Measurements from ENCODE around the gene GEMIN4. TPM values are rescaled to one million over a fixed set of nuclear protein-coding genes. Genes with fewer than 3 reads are reported as not detected.

The GEMIN4 gene
- total RNA-seq, 4 donors from 2014 or later = 9.7 to 29.0 (median 17.0) TPM

- Histone ChIP-seq H3K27ac (no peak overlapping the region), H3K4me3 (no peak overlapping the region), H3K27me3 (no peaks in the 10 kb centered on the region), H3K36me3 (no peaks in the 10 kb centered on the region), H3K4me1 (no peaks in the 10 kb centered on the region), H3K9me3 (no peaks in the 10 kb centered on the region)
- no peak for DNase-seq
- intact Hi-C loops (cut with DNase I; ENCODE audit: low total_unique reads) = no loop called here
- no peak for TF ChIP-seq CTCF (IDR thresholded peaks at IDR 0.05)
These were observed 22.2 kb upstream of the GEMIN4 start for GRCh38 chr17:774313-774584.

GRCh38 chr17:773467-774312 is 21.6 kb upstream of the GEMIN4 start:
- Histone ChIP-seq H3K36me3 (no peaks in the 10 kb centered on the region), H3K9me3 (no peaks in the 10 kb centered on the region), H3K27me3 (no peaks in the 10 kb centered on the region), H3K4me1 (no peaks in the 10 kb centered on the region), H3K4me3 (no peak overlapping the region), H3K27ac (no peak overlapping the region)
- intact Hi-C loops (cut with DNase I; ENCODE audit: low total_unique reads) = no loop called here
- no peak for DNase-seq
- TF ChIP-seq POLR2A (IDR thresholded peaks at IDR 0.05) = no peak
- TF ChIP-seq CTCF (IDR thresholded peaks at IDR 0.05) = no peak

- no peaks in the 10 kb centered on the region for H3K4me1 ChIP-seq
- TF ChIP-seq CTCF (IDR thresholded peaks at IDR 0.05) = no peak
- no peak for TF ChIP-seq POLR2A (IDR thresholded peaks at IDR 0.05)
- H3K36me3 ChIP-seq = no peaks in the 10 kb centered on the region
- H3K27me3 ChIP-seq = no peaks in the 10 kb centered on the region
- no peak for DNase-seq
- intact Hi-C loops (cut with DNase I; ENCODE audit: low total_unique reads) = no loop called here
- no peaks in the 10 kb centered on the region for H3K9me3 ChIP-seq
- H3K4me3 ChIP-seq = no peak overlapping the region
- no peak overlapping the region for H3K27ac ChIP-seq
These were observed 21.0 kb upstream of the GEMIN4 start for GRCh38 chr17:773016-773415.

GRCh38 chr17:767076-767475 is 15.0 kb upstream of the GEMIN4 start:
- Histone ChIP-seq H3K27ac (no peak overlapping the region), H3K4me3 (no peak overlapping the region), H3K4me1 (no peaks in the 10 kb centered on the region), H3K9me3 (no peaks in the 10 kb centered on the region), H3K27me3 (no peaks in the 10 kb centered on the region), H3K36me3 (no peaks in the 10 kb centered on the region)
- no peak for TF ChIP-seq CTCF (IDR thresholded peaks at IDR 0.05)
- no peak for TF ChIP-seq POLR2A (IDR thresholded peaks at IDR 0.05)
- intact Hi-C loops (cut with DNase I; ENCODE audit: low total_unique reads) = no loop called here
- DNase-seq = no peak

DNA sequence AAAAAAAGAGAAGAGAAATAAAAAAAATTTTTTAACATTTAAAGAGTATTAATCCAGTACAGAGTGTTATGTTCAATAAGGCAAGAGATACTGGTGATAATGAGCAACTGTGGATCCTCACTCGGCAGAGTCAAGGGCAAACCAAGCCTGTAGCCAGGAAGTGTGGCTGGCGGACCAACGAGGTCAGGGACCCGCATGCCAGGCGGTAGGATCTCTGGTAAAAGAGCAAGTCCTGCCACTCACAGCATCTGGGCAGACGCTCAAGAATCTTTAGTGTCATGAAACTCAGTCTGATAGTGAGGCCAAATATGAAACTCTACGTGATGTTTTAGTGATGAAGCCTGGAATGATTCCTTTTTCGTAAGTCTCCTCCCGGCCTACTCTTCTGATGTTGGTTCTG is 8.3 kb upstream of the GEMIN4 start:
- H3K4me1 ChIP-seq = no peaks in the 10 kb centered on the region
- no peaks in the 10 kb centered on the region for H3K36me3 ChIP-seq
- no peak for DNase-seq
- no peaks in the 10 kb centered on the region for H3K27me3 ChIP-seq
- no peak overlapping the region for H3K27ac ChIP-seq
- no peaks in the 10 kb centered on the region for H3K9me3 ChIP-seq
- H3K4me3 ChIP-seq = no peak overlapping the region
- no peak for TF ChIP-seq CTCF (IDR thresholded peaks at IDR 0.05)
- no peak for TF ChIP-seq POLR2A (IDR thresholded peaks at IDR 0.05)
- intact Hi-C loops (cut with DNase I; ENCODE audit: low total_unique reads) = no loop called here

Measured in uterus (tissue), 4 donors.